Liver (tissue), 9 donors: Measurements from ENCODE around the gene OR10H2. TPM values are rescaled to one million over a fixed set of nuclear protein-coding genes. Genes with fewer than 3 reads are reported as not detected.

Source experiments
- DNase-seq: peaks from one replicate; pipeline ENCODE4 v3.0.0-alpha.2; 2017; ENCODE audit warnings: low spot score
- H3K27ac ChIP-seq, 2 donors: one replicate each; pipeline ENCODE4 v1.7.0; 2013; ENCODE audit warnings: inconsistent platforms in 2 of 2, low read length in 2 of 2, control low read depth in 1 of 2, low read depth in 1 of 2, mild to moderate bottlenecking in 1 of 2
- H3K27me3 ChIP-seq, 4 donors: one replicate each; pipeline versions ENCODE4 v1.6.1 to v1.7.0; 2013; ENCODE audit warnings: low read length in 3 of 4, inconsistent platforms in 1 of 4, mild to moderate bottlenecking in 1 of 4, moderate library complexity in 1 of 4; ENCODE audit not compliant: control insufficient read depth in 4 of 4, insufficient read depth in 4 of 4
- H3K36me3 ChIP-seq, 4 donors: one replicate each; pipeline versions ENCODE4 v1.6.1 to v1.7.0; 2013; ENCODE audit warnings: low read length in 3 of 4, mild to moderate bottlenecking in 3 of 4, low read depth in 1 of 4, moderate library complexity in 1 of 4; ENCODE audit not compliant: control insufficient read depth in 4 of 4, insufficient read depth in 3 of 4
- H3K4me1 ChIP-seq, 4 donors: one replicate each; pipeline versions ENCODE4 v1.6.1 to v1.7.0; 2013; ENCODE audit warnings: low read length in 3 of 4, mild to moderate bottlenecking in 3 of 4, moderate library complexity in 1 of 4; ENCODE audit not compliant: control insufficient read depth in 4 of 4, insufficient read depth in 4 of 4
- H3K4me3 ChIP-seq, 3 donors: one replicate each; pipeline versions ENCODE4 v1.6.1 to v1.7.0; 2013; ENCODE audit warnings: low read length in 3 of 3, control low read depth in 1 of 3, low read depth in 1 of 3, mild to moderate bottlenecking in 1 of 3
- H3K9ac ChIP-seq, 2 donors: one replicate each; pipeline ENCODE4 v1.7.0; 2013; ENCODE audit warnings: low read length in 2 of 2, mild to moderate bottlenecking in 2 of 2, moderate library complexity in 2 of 2, control low read depth in 1 of 2, low read depth in 1 of 2
- H3K9me3 ChIP-seq, 4 donors: one replicate each; pipeline versions ENCODE4 v1.6.1 to v1.7.0; 2013; ENCODE audit warnings: low read length in 3 of 4; ENCODE audit not compliant: control insufficient read depth in 4 of 4
- CTCF ChIP-seq: fragments of 150-350 bp; IDR thresholded peaks from 2 replicates; pipeline ENCODE4 v1.5.1; 2017; ENCODE audit warnings: improper control_type of control experiment, low read depth, low read length; ENCODE audit not compliant: missing input control
- EGR1 ChIP-seq, 2 donors: IDR thresholded peaks; 2 replicates each; pipeline ENCODE4 v1.6.1; 2016 to 2018; ENCODE audit warnings: antibody characterized with exemption in 2 of 2, low read depth in 2 of 2
- FOXA1 ChIP-seq: IDR thresholded peaks from 2 replicates; pipeline ENCODE4 v1.6.1; 2016; ENCODE audit warnings: antibody characterized with exemption
- GABPA ChIP-seq, 2 donors: IDR thresholded peaks in 1 of 2; conservative IDR thresholded peaks in 1 of 2; 2 replicates each; pipeline ENCODE4 v1.6.1; 2016; ENCODE audit warnings: antibody characterized with exemption in 2 of 2, mild to moderate bottlenecking in 1 of 2, moderate library complexity in 1 of 2
- HNF4A ChIP-seq, 2 donors: conservative IDR thresholded peaks; 2 replicates each; pipeline ENCODE4 v1.6.1; 2016; ENCODE audit warnings: antibody characterized with exemption in 2 of 2, mild to moderate bottlenecking in 2 of 2
- HNF4G ChIP-seq: IDR thresholded peaks from 2 replicates; pipeline ENCODE4 v1.6.1; 2016; ENCODE audit warnings: antibody characterized with exemption
- JUND ChIP-seq, 2 donors: IDR thresholded peaks; 2 replicates each; pipeline ENCODE4 v1.6.1; 2016; ENCODE audit warnings: antibody characterized with exemption in 2 of 2
- MAX ChIP-seq: IDR thresholded peaks from 2 replicates; pipeline ENCODE4 v1.6.1; 2016; ENCODE audit warnings: antibody characterized with exemption
- NR2F2 ChIP-seq: IDR thresholded peaks from 2 replicates; pipeline ENCODE4 v1.6.1; 2016; ENCODE audit warnings: antibody characterized with exemption
- RAD21 ChIP-seq, 2 donors: IDR thresholded peaks; 2 replicates each; pipeline ENCODE4 v1.6.1; 2016; ENCODE audit warnings: antibody characterized with exemption in 2 of 2, mild to moderate bottlenecking in 2 of 2
- REST ChIP-seq: IDR thresholded peaks from 2 replicates; pipeline ENCODE4 v1.6.1; 2016; ENCODE audit warnings: antibody characterized with exemption, mild to moderate bottlenecking
- SP1 ChIP-seq: IDR thresholded peaks from 2 replicates; pipeline ENCODE4 v1.6.1; 2018; ENCODE audit warnings: antibody characterized with exemption, mild to moderate bottlenecking
- TAF1 ChIP-seq: conservative IDR thresholded peaks from 2 replicates; pipeline ENCODE4 v1.6.1; 2016; ENCODE audit warnings: antibody characterized with exemption, mild to moderate bottlenecking
- YY1 ChIP-seq: IDR thresholded peaks from 2 replicates; pipeline ENCODE4 v1.6.1; 2016; ENCODE audit warnings: antibody characterized with exemption, mild to moderate bottlenecking
- ZBTB33 ChIP-seq: IDR thresholded peaks from 2 replicates; pipeline ENCODE4 v1.6.1; 2016; ENCODE audit warnings: antibody characterized with exemption
- WGBS: extraction: QIAGEN DNeasy Blood & Tissue Kit; methylation state at CpG from one replicate; pipeline ENCODE4 v1.1.7; 2013; 5-methylcytosine and 5-hydroxymethylcytosine counted together
- polyA plus RNA-seq, 2 donors: library from polyadenylated mRNA; stranded (reverse) in 1 of 2; unstranded in 1 of 2; fragments of 200-250 nt in 1 of 2; fragments of >200 nt in 1 of 2; fragmentation: Nextera tagmentation in 1 of 2; extraction: Ambion mirVana in 1 of 2; gene quantifications; one replicate each; pipeline versions ENCODE4 v1.2.1 to v1.2.3, GENCODE V29; 2013 to 2015
- total RNA-seq, 2 donors: library from RNA; depleted of rRNA; stranded (reverse); fragments of >200 nt; gene quantifications; one replicate each; pipeline ENCODE4 v1.2.3, GENCODE V29; 2014
- donor health status: healthy.
- donor health status: healthy.
- donor health status: healthy.
- donor health status: healthy.
- donor health status: healthy.

Gene OR10H2
- total and polyA plus RNA-seq, 4 donors, result not detected

GRCh38 chr19:15714638-15715037 lies 13.2 kb upstream of the OR10H2 start:
- H3K9ac ChIP-seq, result no peak overlapping the region
- no peaks in the 10 kb centered on the region for H3K36me3 ChIP-seq
- H3K27ac ChIP-seq, result no peak overlapping the region
- TF ChIP-seq HNF4A (conservative IDR thresholded peaks at IDR 0.05) (no peak), JUND (IDR thresholded peaks at IDR 0.05) (no peak), REST (no peak), EGR1 (IDR thresholded peaks at IDR 0.05; ENCODE audit: low read depth in 2 of 2) (no peak), TAF1 (no peak), SP1 (no peak), NR2F2 (no peak), MAX (no peak), CTCF (no peak), YY1 (no peak), RAD21 (IDR thresholded peaks at IDR 0.05) (no peak), HNF4G (no peak), ZBTB33 (no peak), GABPA (IDR thresholded peaks at IDR 0.05 in 1 of 2, conservative IDR thresholded peaks at IDR 0.05 in 1 of 2) (no peak)
- H3K9me3 ChIP-seq, result no peaks in the 10 kb centered on the region
- DNase-seq, result no peak
- H3K4me3 ChIP-seq, result no peak overlapping the region
- WGBS, result 76% methylated on average over 3 of the region's 3 CpGs
- H3K27me3 ChIP-seq, result peaks cover 0 to 6% (median 0%) of the 10 kb centered on the region in 4 donors
- no peaks in the 10 kb centered on the region for H3K4me1 ChIP-seq

GRCh38 chr19:15715642-15716041 lies 12.2 kb upstream of the OR10H2 start:
- Histone ChIP-seq H3K27me3 (peaks cover 0 to 10% (median 0%) of the 10 kb centered on the region in 4 donors), H3K27ac (no peak overlapping the region), H3K4me1 (no peaks in the 10 kb centered on the region), H3K36me3 (no peaks in the 10 kb centered on the region), H3K9me3 (no peaks in the 10 kb centered on the region), H3K9ac (no peak overlapping the region), H3K4me3 (no peak overlapping the region)
- no peak for TF ChIP-seq CTCF
- TF ChIP-seq FOXA1, result no peak
- TF ChIP-seq NR2F2, result no peak
- no peak for TF ChIP-seq REST
- no peak for TF ChIP-seq GABPA (IDR thresholded peaks at IDR 0.05 in 1 of 2, conservative IDR thresholded peaks at IDR 0.05 in 1 of 2)
- TF ChIP-seq JUND (IDR thresholded peaks at IDR 0.05), result no peak
- no peak for TF ChIP-seq ZBTB33
- TF ChIP-seq SP1, result no peak
- no peak for TF ChIP-seq RAD21 (IDR thresholded peaks at IDR 0.05)
- TF ChIP-seq EGR1 (IDR thresholded peaks at IDR 0.05; ENCODE audit: low read depth in 2 of 2), result no peak
- no peak for TF ChIP-seq TAF1
- WGBS, result 79% methylated on average over 1 of the region's 1 CpG
- no peak for DNase-seq
